ENCODE results near the gene VGLL4.

The VGLL4 gene

DNA sequence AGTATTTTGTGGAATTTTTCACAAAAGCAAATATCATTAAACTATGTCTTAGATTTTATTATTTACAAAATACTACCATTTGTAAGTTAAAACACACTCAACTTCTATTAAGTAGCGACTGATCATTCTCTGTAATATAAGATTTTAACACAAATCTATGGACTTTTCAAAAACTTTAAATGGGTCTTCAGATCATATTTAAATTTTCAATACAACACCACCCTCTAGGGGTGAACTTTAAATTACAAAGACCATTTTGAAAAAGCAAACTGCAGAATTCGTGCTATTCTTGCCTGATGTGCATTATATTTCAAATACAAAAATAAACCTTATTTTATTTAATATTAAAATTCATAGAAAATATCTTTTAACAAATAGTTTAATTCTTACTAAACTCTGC, 8.2 kb upstream of the VGLL4 start:
- Histone ChIP-seq H3K4me3 (ENCODE audit: low read depth in 1 of 2, low read length in 2 of 2) (no peak overlapping the region), H3K27ac (ENCODE audit: low read depth, low read length) (no peak overlapping the region), H3K27me3 (ENCODE audit: control insufficient read depth in 1 of 2, insufficient read depth in 2 of 2, low read length in 2 of 2) (no peaks in the 10 kb centered on the region), H3K36me3 (ENCODE audit: insufficient read depth, low read length) (no peaks in the 10 kb centered on the region), H3K9ac (ENCODE audit: low read length) (no peak overlapping the region), H3K9me3 (ENCODE audit: low read length) (no peaks in the 10 kb centered on the region), H3K4me1 (ENCODE audit: insufficient read depth, low read length) (no peaks in the 10 kb centered on the region)

DNA sequence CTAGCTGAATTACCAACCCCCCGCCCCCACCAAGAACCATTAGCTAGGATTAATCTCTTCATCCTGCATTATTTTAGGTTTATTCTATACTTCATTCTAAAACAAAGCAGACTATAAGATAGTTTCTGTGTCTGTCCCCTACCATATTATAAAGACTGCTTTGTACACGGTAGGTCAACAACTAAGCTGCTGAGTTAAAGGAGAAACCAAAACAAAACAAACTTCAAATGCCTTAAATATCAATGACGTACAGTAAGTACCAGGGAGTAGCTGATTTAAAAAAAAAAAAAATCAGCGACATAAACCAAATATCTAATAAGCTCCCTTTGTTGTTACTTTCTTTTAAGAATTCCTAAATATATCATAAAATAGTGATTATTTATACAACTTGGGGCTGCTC, 7.8 kb upstream of the VGLL4 start:
- Histone ChIP-seq H3K9me3 (ENCODE audit: low read length) (no peaks in the 10 kb centered on the region), H3K27me3 (ENCODE audit: control insufficient read depth in 1 of 2, insufficient read depth in 2 of 2, low read length in 2 of 2) (no peaks in the 10 kb centered on the region), H3K27ac (ENCODE audit: low read depth, low read length) (no peak overlapping the region), H3K4me1 (ENCODE audit: insufficient read depth, low read length) (no peaks in the 10 kb centered on the region), H3K4me3 (ENCODE audit: low read depth in 1 of 2, low read length in 2 of 2) (no peak overlapping the region), H3K9ac (ENCODE audit: low read length) (no peak overlapping the region), H3K36me3 (ENCODE audit: insufficient read depth, low read length) (no peaks in the 10 kb centered on the region)

GRCh38 chr3:11650391-11650790, 6.7 kb upstream of the VGLL4 start:
- Histone ChIP-seq H3K27me3 (ENCODE audit: control insufficient read depth in 1 of 2, insufficient read depth in 2 of 2, low read length in 2 of 2) (no peaks in the 10 kb centered on the region), H3K36me3 (ENCODE audit: insufficient read depth, low read length) (no peaks in the 10 kb centered on the region), H3K4me3 (ENCODE audit: low read depth in 1 of 2, low read length in 2 of 2) (no peak overlapping the region), H3K27ac (ENCODE audit: low read depth, low read length) (no peak overlapping the region), H3K9me3 (ENCODE audit: low read length) (no peaks in the 10 kb centered on the region), H3K4me1 (ENCODE audit: insufficient read depth, low read length) (no peaks in the 10 kb centered on the region), H3K9ac (ENCODE audit: low read length) (no peak overlapping the region)

DNA sequence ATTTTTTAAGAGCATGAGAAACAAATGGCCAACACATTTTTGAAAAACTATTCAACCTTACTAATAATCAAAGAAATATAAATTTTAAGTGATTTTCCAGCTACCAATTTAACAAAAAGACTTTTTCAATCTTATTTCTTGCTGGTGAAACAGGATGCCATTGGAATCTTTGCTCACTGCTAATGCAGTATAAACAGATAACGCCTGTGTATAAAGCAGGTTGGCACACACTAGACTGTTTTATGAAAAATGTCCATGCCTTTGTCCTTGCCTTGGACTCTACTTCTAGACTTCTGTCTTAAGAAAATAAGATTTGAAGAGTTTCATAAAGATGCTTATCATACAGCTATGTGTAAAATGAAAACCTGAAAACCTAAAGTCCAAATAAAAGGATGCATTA, 5.0 kb upstream of the VGLL4 start:
- no peak overlapping the region for H3K9ac ChIP-seq (ENCODE audit: low read length)
- H3K4me3 ChIP-seq (ENCODE audit: low read depth in 1 of 2, low read length in 2 of 2): no peak overlapping the region
- no peaks in the 10 kb centered on the region for H3K36me3 ChIP-seq (ENCODE audit: insufficient read depth, low read length)
- no peaks in the 10 kb centered on the region for H3K9me3 ChIP-seq (ENCODE audit: low read length)
- no peaks in the 10 kb centered on the region for H3K4me1 ChIP-seq (ENCODE audit: insufficient read depth, low read length)
- no peaks in the 10 kb centered on the region for H3K27me3 ChIP-seq (ENCODE audit: control insufficient read depth in 1 of 2, insufficient read depth in 2 of 2, low read length in 2 of 2)
- no peak overlapping the region for H3K27ac ChIP-seq (ENCODE audit: low read depth, low read length)

- peak overlapping the region; percentile 44 to 91 for H3K4me3 ChIP-seq (ENCODE audit: low read depth in 1 of 2, low read length in 2 of 2)
- peak overlapping the region; percentile 82 for H3K27ac ChIP-seq (ENCODE audit: low read depth, low read length)
- H3K9me3 ChIP-seq (ENCODE audit: low read length): no peaks in the 10 kb centered on the region
- H3K4me1 ChIP-seq (ENCODE audit: insufficient read depth, low read length): peaks cover 31% of the 10 kb centered on the region
- no peaks in the 10 kb centered on the region for H3K36me3 ChIP-seq (ENCODE audit: insufficient read depth, low read length)
- H3K9ac ChIP-seq (ENCODE audit: low read length): peak overlapping the region; percentile 93
- H3K27me3 ChIP-seq (ENCODE audit: control insufficient read depth in 1 of 2, insufficient read depth in 2 of 2, low read length in 2 of 2): no peaks in the 10 kb centered on the region
Measured at GRCh38 chr3:11643201-11643603, 513 bp downstream of the VGLL4 start.

DNA sequence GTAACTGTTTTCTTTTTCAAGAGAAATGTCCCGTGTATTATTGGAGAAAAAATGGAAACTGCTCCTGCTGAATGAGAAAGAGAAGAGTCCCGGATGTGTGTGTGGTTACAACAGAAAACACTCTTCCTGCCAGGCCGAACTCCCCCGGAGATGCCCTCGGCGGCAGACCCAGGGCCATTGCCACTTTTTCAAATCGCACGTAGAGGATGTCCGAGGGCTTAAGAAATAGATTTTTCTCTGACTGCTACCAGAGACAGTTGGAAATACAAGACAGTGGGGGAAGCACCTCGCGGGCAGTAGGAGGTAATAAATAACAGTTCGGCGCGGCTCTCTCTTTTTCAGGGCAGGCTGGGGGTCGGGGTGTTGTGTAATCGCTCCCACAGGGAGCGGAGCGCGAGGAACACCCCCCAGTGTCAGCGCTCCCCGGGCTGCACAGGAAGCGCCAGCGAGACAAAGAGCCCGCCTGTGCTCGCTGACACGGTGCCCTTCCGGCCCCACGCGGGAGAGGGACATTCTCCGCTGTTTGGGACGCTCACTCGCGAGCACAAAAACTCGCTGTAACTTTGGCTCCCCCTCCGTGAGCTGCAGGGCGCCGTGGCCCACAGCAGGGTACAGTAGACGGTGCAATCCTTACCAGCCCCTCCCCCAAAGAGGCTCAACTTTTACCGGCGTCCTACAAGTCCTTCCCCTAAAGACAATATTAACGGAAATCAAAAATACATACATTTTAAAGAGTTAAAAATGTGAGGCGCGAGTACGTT, 1.1 kb downstream of the VGLL4 start:
- Histone ChIP-seq H3K9me3 (ENCODE audit: low read length) (no peaks in the 10 kb centered on the region), H3K4me3 (ENCODE audit: low read depth in 1 of 2, low read length in 2 of 2) (peak overlapping the region; percentile 44 to 91), H3K27me3 (ENCODE audit: control insufficient read depth in 1 of 2, insufficient read depth in 2 of 2, low read length in 2 of 2) (no peaks in the 10 kb centered on the region), H3K27ac (ENCODE audit: low read depth, low read length) (peak overlapping the region; percentile 82), H3K36me3 (ENCODE audit: insufficient read depth, low read length) (no peaks in the 10 kb centered on the region), H3K9ac (ENCODE audit: low read length) (peak overlapping the region; percentile 93), H3K4me1 (ENCODE audit: insufficient read depth, low read length) (peaks cover 37% of the 10 kb centered on the region)

DNA sequence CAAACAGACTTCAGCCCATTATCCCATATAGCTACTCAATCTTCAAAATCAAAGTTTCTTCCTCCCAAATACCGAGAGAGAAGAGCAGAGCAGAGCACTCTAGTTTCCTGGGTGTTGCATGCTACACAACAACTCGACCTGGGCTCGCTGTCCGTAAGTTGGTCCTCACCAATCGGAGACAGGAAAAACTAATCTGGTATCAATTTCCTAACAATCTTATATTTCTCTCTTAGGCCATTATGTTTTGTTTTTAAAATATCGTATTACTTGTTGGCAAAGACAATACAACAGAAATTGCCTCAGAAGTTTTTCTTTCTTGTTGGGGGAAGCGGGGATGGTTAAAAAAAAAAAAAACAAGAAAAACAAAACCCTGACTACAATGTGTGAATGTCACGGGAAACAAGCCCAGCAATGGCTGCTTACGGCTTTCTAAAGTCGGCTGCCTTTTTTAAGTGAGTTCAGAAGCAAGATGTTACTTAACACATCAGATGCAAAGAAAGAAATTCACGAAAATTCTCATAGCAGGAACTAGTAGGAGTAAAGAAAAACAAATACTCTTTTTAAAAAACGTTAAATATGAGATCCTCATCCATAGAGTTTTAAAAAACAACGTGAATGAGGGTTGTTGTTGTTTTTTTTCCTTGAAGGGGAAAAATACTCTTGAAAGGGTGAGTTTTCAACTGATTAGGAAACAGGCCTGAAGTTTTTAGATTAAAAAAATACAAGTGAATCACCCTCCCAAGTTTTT, 1.9 kb downstream of the VGLL4 start:
- Histone ChIP-seq H3K4me3 (ENCODE audit: low read depth in 1 of 2, low read length in 2 of 2) (peak overlapping the region; percentile 44 to 91), H3K9ac (ENCODE audit: low read length) (peak overlapping the region; percentile 93), H3K27ac (ENCODE audit: low read depth, low read length) (peak overlapping the region; percentile 82), H3K4me1 (ENCODE audit: insufficient read depth, low read length) (peaks cover 45% of the 10 kb centered on the region), H3K36me3 (ENCODE audit: insufficient read depth, low read length) (no peaks in the 10 kb centered on the region), H3K27me3 (ENCODE audit: control insufficient read depth in 1 of 2, insufficient read depth in 2 of 2, low read length in 2 of 2) (no peaks in the 10 kb centered on the region), H3K9me3 (ENCODE audit: low read length) (no peaks in the 10 kb centered on the region)

GRCh38 chr3:11641316-11641682, 2.4 kb downstream of the VGLL4 start:
- H3K9me3 ChIP-seq (ENCODE audit: low read length): no peaks in the 10 kb centered on the region
- H3K36me3 ChIP-seq (ENCODE audit: insufficient read depth, low read length): no peaks in the 10 kb centered on the region
- peak overlapping the region; percentile 82 for H3K27ac ChIP-seq (ENCODE audit: low read depth, low read length)
- H3K4me3 ChIP-seq (ENCODE audit: low read depth in 1 of 2, low read length in 2 of 2): peak overlapping the region; percentile 44 to 91
- H3K9ac ChIP-seq (ENCODE audit: low read length): peak overlapping the region; percentile 93
- H3K27me3 ChIP-seq (ENCODE audit: control insufficient read depth in 1 of 2, insufficient read depth in 2 of 2, low read length in 2 of 2): no peaks in the 10 kb centered on the region
- H3K4me1 ChIP-seq (ENCODE audit: insufficient read depth, low read length): peaks cover 50% of the 10 kb centered on the region

- Histone ChIP-seq H3K4me1 (ENCODE audit: insufficient read depth, low read length) (peaks cover 62% of the 10 kb centered on the region), H3K27ac (ENCODE audit: low read depth, low read length) (peak overlapping the region; percentile 82), H3K36me3 (ENCODE audit: insufficient read depth, low read length) (no peaks in the 10 kb centered on the region), H3K4me3 (ENCODE audit: low read depth in 1 of 2, low read length in 2 of 2) (peak overlapping the region; percentile 0 to 15), H3K9me3 (ENCODE audit: low read length) (no peaks in the 10 kb centered on the region), H3K9ac (ENCODE audit: low read length) (no peak overlapping the region), H3K27me3 (ENCODE audit: control insufficient read depth in 1 of 2, insufficient read depth in 2 of 2, low read length in 2 of 2) (no peaks in the 10 kb centered on the region)
Measured at GRCh38 chr3:11640009-11640673, 3.6 kb downstream of the VGLL4 start.

DNA sequence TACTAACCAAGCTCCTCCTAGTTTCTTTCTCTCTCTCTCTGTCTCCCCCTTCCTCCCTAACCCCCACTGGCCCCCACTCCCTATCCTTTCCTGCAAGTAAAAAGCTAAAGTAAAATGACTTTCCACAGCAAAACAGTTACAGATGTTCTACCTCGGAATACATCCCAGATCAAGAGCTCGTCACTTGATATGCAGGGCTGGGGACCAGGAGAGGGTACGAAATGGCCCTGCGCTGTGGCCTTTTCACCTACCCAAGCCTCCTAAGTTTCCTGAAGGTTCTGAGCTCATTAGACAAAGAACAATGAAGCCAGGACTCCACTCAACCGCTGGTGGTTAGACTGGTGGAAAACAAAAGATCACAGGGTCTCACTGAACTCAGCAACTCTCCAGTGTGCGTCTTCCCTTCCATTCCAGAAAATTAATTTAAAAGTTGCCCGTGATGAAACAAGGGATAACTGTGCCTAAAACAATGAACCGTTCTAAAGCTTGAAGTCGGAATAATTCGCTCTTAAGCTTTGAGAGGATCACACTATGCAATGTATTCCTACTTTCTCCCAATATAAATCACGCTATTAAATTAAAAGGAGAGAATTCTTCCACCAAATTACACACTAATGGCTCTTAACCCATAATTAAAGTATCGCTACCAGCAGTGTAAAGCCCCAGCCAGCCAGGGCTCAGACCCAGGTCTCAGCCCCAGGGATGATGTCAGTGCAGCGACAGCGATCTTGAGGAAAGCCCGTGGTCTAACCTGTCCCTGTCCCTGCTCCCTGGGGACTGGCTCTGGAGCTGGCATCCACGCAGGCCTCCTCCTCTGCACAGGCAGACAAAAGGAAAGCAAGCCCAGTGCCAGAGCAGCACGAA, 5.0 kb downstream of the VGLL4 start:
- Histone ChIP-seq H3K4me1 (ENCODE audit: insufficient read depth, low read length) (peaks cover 76% of the 10 kb centered on the region), H3K27ac (ENCODE audit: low read depth, low read length) (peak overlapping the region; percentile 82), H3K36me3 (ENCODE audit: insufficient read depth, low read length) (no peaks in the 10 kb centered on the region), H3K4me3 (ENCODE audit: low read depth in 1 of 2, low read length in 2 of 2) (peak overlapping the region in 1 of 2 donors; percentile 49), H3K27me3 (ENCODE audit: control insufficient read depth in 1 of 2, insufficient read depth in 2 of 2, low read length in 2 of 2) (no peaks in the 10 kb centered on the region), H3K9me3 (ENCODE audit: low read length) (no peaks in the 10 kb centered on the region), H3K9ac (ENCODE audit: low read length) (peak overlapping the region; percentile 29)
